ENCODE results near the gene ABHD11. TPM values are rescaled to one million over a fixed set of nuclear protein-coding genes. Genes with fewer than 3 reads are reported as not detected.

The ABHD11 gene
- total RNA-seq, 1 donor = 14.8 TPM

GRCh38 chr7:73736885-73737284, 1.7 kb downstream of the ABHD11 start:
- no peak overlapping the region for H3K4me3 ChIP-seq (ENCODE audit: low read depth, low read length)
- TF ChIP-seq, protein P1, sequence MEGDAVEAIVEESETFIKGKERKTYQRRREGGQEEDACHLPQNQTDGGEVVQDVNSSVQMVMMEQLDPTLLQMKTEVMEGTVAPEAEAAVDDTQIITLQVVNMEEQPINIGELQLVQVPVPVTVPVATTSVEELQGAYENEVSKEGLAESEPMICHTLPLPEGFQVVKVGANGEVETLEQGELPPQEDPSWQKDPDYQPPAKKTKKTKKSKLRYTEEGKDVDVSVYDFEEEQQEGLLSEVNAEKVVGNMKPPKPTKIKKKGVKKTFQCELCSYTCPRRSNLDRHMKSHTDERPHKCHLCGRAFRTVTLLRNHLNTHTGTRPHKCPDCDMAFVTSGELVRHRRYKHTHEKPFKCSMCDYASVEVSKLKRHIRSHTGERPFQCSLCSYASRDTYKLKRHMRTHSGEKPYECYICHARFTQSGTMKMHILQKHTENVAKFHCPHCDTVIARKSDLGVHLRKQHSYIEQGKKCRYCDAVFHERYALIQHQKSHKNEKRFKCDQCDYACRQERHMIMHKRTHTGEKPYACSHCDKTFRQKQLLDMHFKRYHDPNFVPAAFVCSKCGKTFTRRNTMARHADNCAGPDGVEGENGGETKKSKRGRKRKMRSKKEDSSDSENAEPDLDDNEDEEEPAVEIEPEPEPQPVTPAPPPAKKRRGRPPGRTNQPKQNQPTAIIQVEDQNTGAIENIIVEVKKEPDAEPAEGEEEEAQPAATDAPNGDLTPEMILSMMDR (IDR thresholded peaks at IDR 0.05; ENCODE audit: insufficient read depth, low read length) = no peak

DNA sequence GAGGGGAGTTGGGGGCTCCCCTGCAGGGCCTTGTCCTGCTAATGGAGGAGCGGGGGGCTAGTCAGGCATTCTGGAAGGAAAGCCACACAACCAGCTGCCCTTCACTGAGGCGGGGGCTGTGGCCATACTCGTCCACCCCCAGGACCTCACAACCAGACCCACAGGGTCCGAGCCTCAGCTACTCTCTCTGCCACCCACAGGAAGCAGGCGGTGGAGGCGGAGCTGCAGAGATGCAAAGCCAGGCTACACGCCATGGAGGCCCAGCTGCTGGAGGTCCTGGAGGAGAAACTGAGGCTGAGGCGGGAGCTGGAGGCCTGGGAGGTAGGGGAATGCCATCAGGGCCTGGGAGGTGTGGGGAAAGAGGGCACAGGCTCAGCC, 3.1 kb downstream of the ABHD11 start:
- no peak for DNase-seq (ENCODE audit: low read depth)

More at GRCh38 chr7:73736885-73737284, 1.7 kb downstream of the ABHD11 start:
- DNase-seq (ENCODE audit: low read depth) = no peak

GRCh38 chr7:73734619-73735527, 3.7 kb downstream of the ABHD11 start:
- TF ChIP-seq, protein P1 (IDR thresholded peaks at IDR 0.05; ENCODE audit: insufficient read depth, low read length) = peak; percentile 71
- peak; percentile 67 for DNase-seq (ENCODE audit: low read depth)

More for the DNA sequence above, 3.1 kb downstream of the ABHD11 start:
- TF ChIP-seq, protein P1 (IDR thresholded peaks at IDR 0.05; ENCODE audit: insufficient read depth, low read length) = no peak
- H3K4me3 ChIP-seq (ENCODE audit: low read depth, low read length) = no peak overlapping the region

DNA sequence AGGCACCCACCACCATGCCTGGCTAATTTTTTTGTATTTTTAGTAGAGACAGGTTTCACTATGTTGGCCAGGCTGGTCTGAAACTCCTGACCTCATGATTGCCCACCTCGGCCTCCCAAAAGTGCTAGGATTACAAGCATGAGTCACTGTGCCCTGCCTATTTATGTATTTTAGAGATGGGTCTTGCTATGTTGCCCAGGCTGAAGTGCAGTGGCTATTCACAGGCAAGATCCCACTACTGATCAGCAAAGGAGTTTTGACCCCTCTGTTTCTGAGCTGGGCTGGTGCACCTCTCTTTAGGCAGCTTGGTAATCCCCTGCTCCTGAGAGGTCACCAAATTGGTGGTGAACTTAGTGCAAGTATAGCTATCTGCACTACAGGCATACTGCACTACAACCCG, 6.2 kb downstream of the ABHD11 start:
- no peak for DNase-seq (ENCODE audit: low read depth)
- TF ChIP-seq, protein P1 (IDR thresholded peaks at IDR 0.05; ENCODE audit: insufficient read depth, low read length) = no peak
- no peak overlapping the region for H3K4me3 ChIP-seq (ENCODE audit: low read depth, low read length)

More at GRCh38 chr7:73734619-73735527, 3.7 kb downstream of the ABHD11 start:
- no peak overlapping the region for H3K4me3 ChIP-seq (ENCODE audit: low read depth, low read length)

DNA sequence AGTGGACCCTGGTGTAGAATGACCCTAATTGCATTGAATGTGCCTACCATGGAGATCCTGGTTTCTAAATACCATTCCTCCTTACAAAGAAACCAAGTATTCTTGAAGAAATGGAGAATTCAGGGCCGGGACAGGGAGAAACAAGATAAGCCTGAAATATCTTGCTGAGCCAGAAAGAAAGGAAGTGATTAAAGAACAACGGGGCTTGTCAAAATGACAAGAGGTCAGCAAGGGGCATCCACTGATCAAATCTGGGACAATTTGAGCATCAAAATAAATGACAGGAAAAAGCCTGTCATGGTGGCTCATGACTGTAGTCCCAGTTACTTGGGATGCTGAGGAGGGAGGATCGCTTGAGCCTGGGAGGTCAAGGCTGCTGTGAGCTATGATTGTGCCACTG, 8.1 kb downstream of the ABHD11 start:
- DNase-seq (ENCODE audit: low read depth) = no peak
- TF ChIP-seq, protein P1 (IDR thresholded peaks at IDR 0.05; ENCODE audit: insufficient read depth, low read length) = no peak
- no peak overlapping the region for H3K4me3 ChIP-seq (ENCODE audit: low read depth, low read length)

DNA sequence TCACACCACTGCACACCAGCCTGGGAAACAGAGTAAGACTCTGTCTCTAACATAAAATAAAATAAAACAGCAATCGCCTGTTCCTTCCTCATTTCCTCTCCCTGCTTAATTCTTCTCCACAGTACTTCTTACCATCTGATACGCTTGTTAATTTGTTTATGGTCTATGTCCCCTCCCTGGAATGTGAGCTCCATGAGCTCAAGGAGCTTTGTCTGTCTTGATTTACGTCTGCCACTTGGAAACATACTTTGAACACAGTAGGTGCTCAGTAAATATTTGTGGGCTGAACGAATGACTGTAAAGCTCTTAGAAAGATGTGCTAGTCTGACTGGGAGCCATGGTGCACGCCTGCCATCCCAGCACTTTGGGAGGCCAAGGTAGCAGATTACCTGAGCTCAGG, 10.1 kb downstream of the ABHD11 start:
- DNase-seq (ENCODE audit: low read depth) = no peak
- no peak overlapping the region for H3K4me3 ChIP-seq (ENCODE audit: low read depth, low read length)
- TF ChIP-seq, protein P1 (IDR thresholded peaks at IDR 0.05; ENCODE audit: insufficient read depth, low read length) = no peak
